Right cardiac atrium (tissue), 5 donors: ENCODE measurements around the gene PRKCZ. TPM values are rescaled to one million over a fixed set of nuclear protein-coding genes. Genes with fewer than 3 reads are reported as not detected.

ENCODE experiments used
- ATAC-seq, 2 donors: fragments of 200-7000 bp; cut with Tn5 transposase; one replicate each; pipeline versions ENCODE4 v1.8.0 to v1.9.1; 2020; ENCODE audit warnings: moderate library complexity in 2 of 2, mild to moderate bottlenecking in 1 of 2
- DNase-seq, 3 donors: peaks; one replicate each; pipeline ENCODE4 v3.0.0-alpha.2; 2020
- H3K27ac ChIP-seq: one replicate; pipeline ENCODE4 v1.5.1; 2013; ENCODE audit warnings: mild to moderate bottlenecking, low read length, control low read depth, moderate library complexity
- H3K27me3 ChIP-seq: one replicate; pipeline ENCODE4 v1.6.1; 2013; ENCODE audit not compliant: control insufficient read depth, insufficient read depth
- H3K4me1 ChIP-seq: one replicate; pipeline ENCODE4 v1.6.1; 2013; ENCODE audit warnings: low read length; ENCODE audit not compliant: control insufficient read depth, insufficient read depth
- H3K4me3 ChIP-seq: one replicate; pipeline ENCODE4 v1.5.1; 2013; ENCODE audit warnings: low read length, control low read depth
- H3K9me3 ChIP-seq: one replicate; pipeline ENCODE4 v1.6.1; 2013; ENCODE audit warnings: low read length; ENCODE audit not compliant: control insufficient read depth
- WGBS: extraction: QIAGEN DNeasy Blood & Tissue Kit; methylation state at CpG from one replicate; pipeline ENCODE4 v1.1.7; 2013; 5-methylcytosine and 5-hydroxymethylcytosine counted together
- intact Hi-C, 4 donors: fragments of 100-400 bp; cut with DNase I; formaldehyde crosslinking; loops; one replicate each; pipeline versions ENCODE4 v1.11.0 to v1.14.0; 2022 to 2023
- polyA plus RNA-seq: library from polyadenylated mRNA; stranded (reverse); fragments of 200-250 nt; gene quantifications from one replicate; pipeline ENCODE4 v1.2.3, GENCODE V29; 2013
- total RNA-seq, 4 donors: library from RNA; stranded (reverse); fragmentation: NEBNext Ultra II Directional; extraction: Animal tissue kit (Norgen Biotek cat#: 25700); gene quantifications; one replicate each; pipeline ENCODE4 v1.2.1, GENCODE V29; 2021
- donor health status: healthy with polysubstance abuse.
- donor health status: DM: no; HTN: yes; CAD: no.
- donor health status: DM: no; HTN: no; CAD: no.
- donor health status: DM: no; HTN: yes; CAD: no; lungs with severe emphysema.
- donor health status: DM: yes; HTN: yes; CAD: no.

Gene PRKCZ
- total and polyA plus RNA-seq, 5 donors = 15.1 to 28.1 (median 21.6) TPM

GRCh38 chr1:2156866-2157265, 106.7 kb downstream of the PRKCZ start:
- no peaks in the 10 kb centered on the region for H3K9me3 ChIP-seq
- ATAC-seq = no peak
- no peak overlapping the region for H3K4me3 ChIP-seq
- 85% methylated on average over 9 of the region's 9 CpGs for WGBS
- intact Hi-C loops = no loop called here
- H3K4me1 ChIP-seq = no peaks in the 10 kb centered on the region
- no peak for DNase-seq
- H3K27me3 ChIP-seq = no peaks in the 10 kb centered on the region
- no peak overlapping the region for H3K27ac ChIP-seq

DNA sequence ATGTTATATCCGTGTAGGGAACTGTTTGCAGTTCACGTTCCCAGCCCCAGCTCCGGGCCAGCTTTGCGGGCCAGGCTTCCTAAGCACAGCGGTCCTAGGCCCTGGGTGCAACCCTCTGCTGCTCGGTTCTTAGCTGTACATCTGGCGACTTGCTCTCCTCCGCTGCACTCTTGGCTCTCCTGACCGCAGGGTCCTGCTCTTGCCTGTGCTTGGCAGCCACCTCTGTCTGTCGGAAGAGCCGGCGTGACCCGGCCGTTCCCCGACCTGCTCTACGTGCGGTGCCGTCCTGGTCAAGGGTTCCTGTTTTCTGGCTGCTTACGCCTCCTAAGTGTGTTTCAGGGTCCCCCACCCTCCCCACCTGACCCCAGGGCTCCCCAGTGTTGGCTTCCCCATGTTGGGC, 107.6 kb downstream of the PRKCZ start:
- intact Hi-C loops = no loop called here
- no peaks in the 10 kb centered on the region for H3K27me3 ChIP-seq
- H3K27ac ChIP-seq = no peak overlapping the region
- 86% methylated on average over 19 of the region's 19 CpGs for WGBS
- ATAC-seq (no peak), DNase-seq (peak in 1 of 3 donors; percentile 37)
- H3K4me1 ChIP-seq = no peaks in the 10 kb centered on the region
- no peak overlapping the region for H3K4me3 ChIP-seq
- no peaks in the 10 kb centered on the region for H3K9me3 ChIP-seq

DNA sequence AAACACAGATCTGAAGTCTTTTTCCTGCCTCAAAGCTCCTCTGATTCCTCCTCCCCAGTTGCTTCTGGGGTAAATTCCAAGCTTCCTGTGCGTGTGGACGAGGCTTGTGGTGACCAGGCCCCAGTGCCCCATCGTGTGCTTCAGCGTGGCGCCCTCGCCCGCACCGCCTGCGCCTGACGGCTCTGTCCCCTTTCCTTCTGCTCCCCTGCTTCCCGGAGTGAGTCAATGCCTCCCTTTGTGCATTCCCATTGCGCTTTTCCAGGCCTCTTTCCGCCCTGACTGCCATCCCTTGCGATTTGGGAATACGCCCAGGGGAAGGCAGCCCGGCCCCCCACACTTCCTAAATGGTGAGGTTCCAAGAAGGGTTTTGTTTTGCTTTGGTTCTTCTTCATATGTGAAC, 108.1 kb downstream of the PRKCZ start:
- no peak for ATAC-seq
- Histone ChIP-seq H3K27ac (no peak overlapping the region), H3K4me1 (no peaks in the 10 kb centered on the region), H3K9me3 (no peaks in the 10 kb centered on the region), H3K27me3 (no peaks in the 10 kb centered on the region), H3K4me3 (no peak overlapping the region)
- DNase-seq = no peak
- intact Hi-C loops = no loop called here
- 73% methylated on average over 16 of the region's 16 CpGs for WGBS

DNA sequence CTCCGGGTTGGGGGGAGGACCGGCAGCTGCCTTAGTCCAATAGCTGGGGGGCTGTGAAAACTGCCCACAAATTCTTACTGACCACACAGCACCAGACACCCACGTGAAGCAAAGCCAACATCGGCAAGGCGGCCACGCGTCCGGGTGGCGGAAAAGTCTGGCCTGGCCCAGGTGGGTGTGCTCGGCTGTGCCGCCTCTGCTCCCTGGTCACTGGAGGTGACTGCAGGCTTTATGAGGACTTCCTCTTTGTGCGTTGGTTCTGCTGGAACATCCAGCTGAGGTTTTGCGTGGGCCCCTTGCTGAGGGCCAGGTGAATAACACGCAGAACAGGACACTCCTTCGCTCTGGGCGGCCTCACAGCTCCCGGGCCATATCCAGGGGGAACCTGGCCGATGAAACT, 108.9 kb downstream of the PRKCZ start:
- Histone ChIP-seq H3K27ac (no peak overlapping the region), H3K9me3 (no peaks in the 10 kb centered on the region), H3K27me3 (no peaks in the 10 kb centered on the region), H3K4me3 (no peak overlapping the region), H3K4me1 (no peaks in the 10 kb centered on the region)
- DNase-seq (peak in 1 of 3 donors; percentile 26), ATAC-seq (no peak)
- intact Hi-C loops = no loop called here
- WGBS = 91% methylated on average over 18 of the region's 18 CpGs

DNA sequence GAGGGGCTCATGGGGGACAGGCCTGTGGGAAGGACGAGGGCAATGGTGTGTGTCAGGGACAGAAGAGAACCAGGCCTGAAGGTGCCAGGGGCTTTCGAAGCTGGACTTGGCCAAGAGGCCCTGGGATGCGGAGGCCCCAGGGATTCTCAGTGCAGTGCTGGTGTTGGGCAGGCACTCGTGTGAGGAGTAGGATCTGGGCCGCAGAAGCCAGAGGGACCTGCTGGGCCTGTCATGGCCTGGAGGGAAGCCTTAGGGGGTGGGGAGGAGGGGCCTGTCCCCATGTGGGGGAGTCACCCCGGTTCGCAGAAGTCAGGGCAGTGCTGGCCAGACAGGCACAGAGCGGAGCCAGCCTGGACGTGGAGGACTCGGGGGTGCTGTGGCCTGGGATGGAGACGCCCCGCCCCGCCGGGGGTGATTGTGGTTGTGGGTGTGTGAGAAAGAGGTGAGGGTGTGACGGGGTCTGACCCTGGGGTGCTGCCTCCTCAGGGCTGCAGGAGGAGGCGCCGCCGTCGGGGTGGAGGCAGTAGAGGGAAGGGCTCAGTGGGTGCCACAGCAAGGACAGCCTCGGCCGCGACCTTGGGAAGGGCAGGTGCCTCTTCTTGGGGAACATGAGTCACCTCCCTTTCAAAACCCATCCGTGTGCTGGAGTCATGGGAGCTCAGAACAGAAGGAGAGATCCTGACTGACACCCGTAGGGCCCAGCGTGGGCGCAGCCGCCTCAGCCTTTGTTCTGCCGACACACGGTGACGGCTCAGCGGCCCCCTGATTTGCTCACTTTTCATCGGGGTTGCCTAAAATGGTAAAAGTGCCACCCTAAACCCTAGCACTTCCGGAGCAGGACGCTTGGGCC, 110.5 kb downstream of the PRKCZ start:
- ATAC-seq (peak in 1 of 2 donors; percentile 20), DNase-seq (peak in 1 of 3 donors; percentile 43)
- 92% methylated on average over 34 of the region's 34 CpGs for WGBS
- H3K4me1 ChIP-seq = no peaks in the 10 kb centered on the region
- no peak overlapping the region for H3K4me3 ChIP-seq
- H3K9me3 ChIP-seq = no peaks in the 10 kb centered on the region
- no peaks in the 10 kb centered on the region for H3K27me3 ChIP-seq
- intact Hi-C loops = no loop called here
- no peak overlapping the region for H3K27ac ChIP-seq

GRCh38 chr1:2163205-2163604, 113.0 kb downstream of the PRKCZ start:
- Histone ChIP-seq H3K27ac (no peak overlapping the region), H3K27me3 (no peaks in the 10 kb centered on the region), H3K9me3 (no peaks in the 10 kb centered on the region), H3K4me1 (no peaks in the 10 kb centered on the region), H3K4me3 (no peak overlapping the region)
- 81% methylated on average over 7 of the region's 7 CpGs for WGBS
- intact Hi-C loops = no loop called here
- DNase-seq = peak in 1 of 3 donors; percentile 42
- no peak for ATAC-seq

GRCh38 chr1:2165646-2166045, 115.4 kb downstream of the PRKCZ start:
- ATAC-seq (no peak), DNase-seq (peak in 1 of 3 donors; percentile 44)
- H3K4me3 ChIP-seq = no peak overlapping the region
- no peak overlapping the region for H3K27ac ChIP-seq
- 80% methylated on average over 19 of the region's 19 CpGs for WGBS
- no peaks in the 10 kb centered on the region for H3K4me1 ChIP-seq
- intact Hi-C loops = no loop called here
- no peaks in the 10 kb centered on the region for H3K27me3 ChIP-seq
- no peaks in the 10 kb centered on the region for H3K9me3 ChIP-seq

DNA sequence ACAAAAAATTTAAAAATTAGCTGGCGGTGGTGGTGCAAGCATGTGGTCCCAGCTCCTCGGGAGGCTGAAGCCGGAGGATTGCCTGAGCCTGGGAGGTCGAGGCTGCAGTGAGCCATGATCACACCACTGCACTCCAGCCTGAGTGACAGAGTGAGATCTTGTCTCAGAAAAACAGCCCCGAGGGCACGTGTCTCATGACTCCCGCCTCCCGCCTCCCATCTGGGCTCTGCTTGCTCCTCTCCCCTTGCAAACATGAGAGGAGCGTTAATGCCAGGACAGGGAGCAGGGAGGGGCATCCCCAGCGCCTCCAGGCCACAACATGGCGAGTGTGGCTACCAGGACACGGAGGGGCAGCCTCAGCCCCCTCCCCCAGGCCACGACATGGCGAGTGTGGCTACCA, 116.0 kb downstream of the PRKCZ start:
- 85% methylated on average over 14 of the region's 14 CpGs for WGBS
- Histone ChIP-seq H3K4me3 (no peak overlapping the region), H3K4me1 (no peaks in the 10 kb centered on the region), H3K27me3 (no peaks in the 10 kb centered on the region), H3K27ac (no peak overlapping the region), H3K9me3 (no peaks in the 10 kb centered on the region)
- DNase-seq = peak in 1 of 3 donors; percentile 10
- intact Hi-C loops = no loop called here
- no peak for ATAC-seq

GRCh38 chr1:2166695-2167094, 116.5 kb downstream of the PRKCZ start:
- ATAC-seq = no peak
- peak in 1 of 3 donors; percentile 25 for DNase-seq
- H3K4me3 ChIP-seq = no peak overlapping the region
- H3K9me3 ChIP-seq = no peaks in the 10 kb centered on the region
- H3K4me1 ChIP-seq = no peaks in the 10 kb centered on the region
- intact Hi-C loops = no loop called here
- WGBS = 95% methylated on average over 10 of the region's 10 CpGs
- H3K27me3 ChIP-seq = no peaks in the 10 kb centered on the region
- no peak overlapping the region for H3K27ac ChIP-seq

GRCh38 chr1:2168090-2168489, 117.9 kb downstream of the PRKCZ start:
- DNase-seq (peak in 1 of 3 donors; percentile 5), ATAC-seq (no peak)
- Histone ChIP-seq H3K4me3 (no peak overlapping the region), H3K9me3 (no peaks in the 10 kb centered on the region), H3K4me1 (no peaks in the 10 kb centered on the region), H3K27me3 (no peaks in the 10 kb centered on the region), H3K27ac (no peak overlapping the region)
- intact Hi-C loops = no loop called here
- 94% methylated on average over 13 of the region's 13 CpGs for WGBS

GRCh38 chr1:2168535-2168934, 118.3 kb downstream of the PRKCZ start:
- WGBS = 90% methylated on average over 12 of the region's 12 CpGs
- Histone ChIP-seq H3K27me3 (no peaks in the 10 kb centered on the region), H3K27ac (no peak overlapping the region), H3K4me1 (no peaks in the 10 kb centered on the region), H3K9me3 (no peaks in the 10 kb centered on the region), H3K4me3 (no peak overlapping the region)
- ATAC-seq (no peak), DNase-seq (peak in 1 of 3 donors; percentile 19)
- intact Hi-C loops = no loop called here
